C1 segment of cervical spinal cord (tissue), 14 donors: ENCODE results near the gene CCL17.
"Not testable (repeated sequence)": the region's sequence is repeated elsewhere in the genome, so short reads cannot be mapped to it uniquely, and the experiment has no call there.

ENCODE experiments used
- DNase-seq, 14 donors: peaks; one replicate each; lab custom pipeline; 2025; lab: John Stamatoyannopoulos, UW

CCL17 gene

DNA sequence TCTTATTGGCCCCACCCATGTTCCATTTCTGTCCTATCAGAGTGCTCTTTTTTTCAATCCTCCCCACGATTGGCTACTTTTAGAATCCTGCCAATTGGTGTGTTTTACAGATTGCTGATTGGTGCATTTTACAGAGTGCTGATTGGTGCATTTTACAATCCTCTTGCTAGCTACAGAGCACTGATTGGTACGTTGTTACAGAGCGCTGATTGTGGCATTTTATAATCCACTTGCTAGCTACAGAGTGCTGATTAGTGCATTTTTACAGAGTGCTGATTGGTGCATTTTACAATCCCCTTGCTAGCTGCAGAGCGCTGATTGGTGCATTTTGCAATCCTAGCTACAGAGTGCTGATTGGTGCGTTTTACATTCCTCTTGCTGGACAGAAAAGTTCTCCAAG lies 9.5 kb upstream of the CCL17 start:
- DNase-seq = no peak

DNA sequence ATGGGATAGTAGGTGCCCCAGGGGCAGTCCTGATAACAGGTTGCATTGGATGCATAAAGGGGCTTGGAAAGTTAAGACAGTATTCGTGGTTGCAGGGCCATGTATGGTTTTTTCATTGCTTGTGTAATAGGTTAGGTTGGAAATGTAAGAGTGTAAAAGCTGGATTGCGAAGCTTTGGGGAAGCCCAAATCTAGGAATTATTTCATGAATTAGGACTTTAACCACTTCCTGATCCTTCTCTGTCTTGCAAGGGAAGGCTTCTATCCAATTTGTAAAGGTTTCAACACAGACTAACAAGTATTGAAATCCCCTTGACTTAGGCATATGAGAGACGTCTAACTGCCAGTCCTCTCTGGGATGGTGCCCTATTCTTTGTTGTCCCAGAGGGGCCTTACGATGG lies 7.8 kb upstream of the CCL17 start:
- no peak for DNase-seq

DNA sequence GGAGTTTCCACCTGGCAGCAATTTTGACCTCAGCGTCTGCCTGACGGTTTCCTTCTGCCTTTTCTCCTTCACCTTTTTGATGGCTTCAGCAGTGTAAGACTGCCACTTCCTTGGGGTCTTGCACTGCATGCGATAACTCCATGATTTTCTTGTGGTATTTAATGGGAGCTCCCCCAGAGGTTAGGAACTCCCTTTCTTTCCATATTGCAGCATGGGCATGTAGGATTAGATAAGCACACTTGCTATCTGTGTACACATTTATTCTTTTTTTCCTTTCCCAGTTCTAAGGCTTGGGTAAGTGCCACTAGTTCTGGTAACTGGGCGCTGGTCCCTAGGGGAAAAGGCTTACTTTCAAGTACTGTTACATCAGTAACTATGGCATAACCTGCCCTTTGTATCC lies 7.1 kb upstream of the CCL17 start:
- DNase-seq = not testable (repeated sequence)

DNA sequence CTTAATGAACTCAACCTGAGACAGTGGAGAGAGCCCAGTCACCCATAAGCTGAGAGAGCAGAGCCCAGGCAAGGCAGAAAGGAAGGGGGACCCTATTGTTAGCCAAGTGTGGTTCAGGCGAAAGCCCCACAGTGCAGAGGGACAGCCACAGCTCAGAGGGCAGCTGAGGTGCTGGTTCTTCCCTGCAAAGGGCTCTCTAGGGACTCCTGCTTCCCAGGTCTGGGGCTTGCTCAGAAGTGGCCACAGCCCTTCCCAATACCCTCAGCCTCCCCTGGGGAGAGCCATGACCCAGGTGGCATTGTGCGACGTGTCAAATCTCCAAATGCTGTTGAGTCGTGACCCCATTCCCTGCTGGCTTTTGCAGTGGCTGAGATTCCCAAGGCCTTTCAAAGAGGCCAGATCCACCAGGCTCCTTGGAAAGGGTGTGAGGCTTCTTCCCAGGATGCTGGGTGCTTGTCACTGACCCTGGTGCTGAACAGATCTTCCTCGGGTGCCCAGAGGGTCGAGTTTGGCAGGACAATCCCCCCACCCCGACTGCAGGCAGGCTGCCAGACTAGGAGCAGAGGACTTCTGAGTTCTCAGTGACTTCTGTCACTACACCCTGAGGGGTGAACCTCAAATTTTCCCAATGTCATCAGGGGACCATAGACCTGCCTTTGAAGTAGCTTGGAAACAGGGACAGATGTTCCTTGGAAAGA lies 2.5 kb upstream of the CCL17 start:
- no peak for DNase-seq

DNA sequence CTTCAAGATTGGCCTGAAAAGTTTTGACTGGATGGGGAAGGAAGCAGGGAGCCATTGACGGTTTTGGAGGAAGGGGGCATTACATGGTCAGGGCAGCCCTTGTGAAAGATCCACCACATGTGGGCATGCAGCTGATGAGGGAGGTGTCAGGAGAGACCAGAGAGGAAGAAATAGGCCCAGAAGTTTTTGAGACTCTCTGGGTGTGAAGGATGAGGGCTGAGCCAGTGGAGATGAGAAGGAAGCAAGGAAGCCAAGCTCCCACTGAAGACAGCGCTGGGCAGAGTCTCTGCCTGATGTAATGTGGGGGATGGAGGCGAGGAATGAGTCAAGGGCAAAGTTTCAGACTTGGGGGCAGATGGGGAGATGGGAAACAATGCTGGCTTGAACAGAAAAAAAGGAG lies 530 bp downstream of the CCL17 start:
- no peak for DNase-seq

DNA sequence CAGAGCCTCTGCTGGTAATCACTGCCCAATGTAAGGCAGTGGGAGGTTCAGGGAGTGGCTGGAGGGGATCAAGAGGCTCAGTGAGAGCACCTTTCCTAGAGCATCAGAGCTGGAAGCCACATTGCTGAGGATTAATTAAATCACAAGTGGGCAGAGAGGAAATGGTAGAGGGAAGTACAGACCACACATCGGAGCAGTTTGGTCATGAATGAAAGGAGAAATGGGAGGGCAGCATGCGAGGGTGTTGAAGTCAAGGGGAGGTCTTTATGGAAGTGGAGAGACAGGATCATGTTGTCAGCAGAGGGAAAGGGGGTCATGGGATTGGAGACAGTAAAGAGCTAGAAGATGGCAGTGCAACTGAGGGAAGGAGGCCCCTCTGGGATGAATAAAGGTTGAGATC lies 2.3 kb downstream of the CCL17 start:
- DNase-seq = no peak

DNA sequence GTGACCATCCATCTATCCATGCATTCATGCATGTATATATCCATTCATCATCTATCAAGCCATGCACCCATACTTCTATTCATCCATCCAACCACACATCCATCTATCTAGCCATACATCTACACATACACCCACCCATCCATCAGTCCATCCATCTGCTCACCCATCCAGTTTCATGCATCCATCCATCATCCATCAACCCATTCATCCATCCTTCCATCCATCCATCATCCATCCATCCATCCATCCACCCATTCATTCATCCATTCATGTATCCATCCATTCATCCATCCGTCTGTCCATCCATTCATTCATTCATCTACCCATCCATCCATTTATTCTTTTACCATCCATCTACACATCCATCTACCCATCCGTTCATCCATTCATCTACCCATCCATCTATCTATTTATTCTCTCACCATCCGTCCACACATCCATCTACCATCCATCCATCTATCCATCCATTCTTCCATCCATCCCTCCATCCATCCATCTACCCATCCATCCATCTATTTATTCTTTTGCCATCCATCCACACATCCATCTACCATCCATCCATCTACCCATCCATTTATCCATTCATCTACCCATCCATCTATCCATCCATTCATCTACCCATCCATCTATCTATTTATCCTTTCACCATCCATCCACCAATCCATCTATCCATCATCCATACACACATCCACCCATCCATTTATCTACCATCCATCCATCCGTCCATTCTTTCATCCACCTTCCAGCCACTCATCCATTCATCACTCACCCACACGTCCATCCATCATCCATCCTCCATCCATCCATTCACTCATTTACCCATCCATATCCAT lies 3.2 kb downstream of the CCL17 start:
- DNase-seq = no peak

DNA sequence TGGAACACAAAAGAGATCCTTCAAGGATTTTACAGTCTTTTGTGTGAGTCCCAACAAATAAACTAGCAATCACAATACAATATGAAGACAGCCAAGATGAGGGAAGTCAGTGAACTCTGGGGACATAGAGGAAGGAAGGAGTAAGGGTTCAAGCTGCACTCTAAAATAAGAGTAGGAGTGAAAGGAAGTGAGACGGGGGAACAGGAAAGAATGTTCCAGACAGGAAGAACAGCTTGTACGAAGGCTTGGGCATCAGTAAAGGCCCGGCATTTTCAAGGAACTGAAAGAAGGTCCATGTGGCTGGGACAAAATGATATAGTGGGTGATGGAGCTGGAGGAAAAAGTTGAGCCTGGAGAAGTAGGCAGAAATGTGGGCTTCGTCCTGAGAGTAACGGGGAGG lies 4.5 kb downstream of the CCL17 start:
- DNase-seq = no peak

DNA sequence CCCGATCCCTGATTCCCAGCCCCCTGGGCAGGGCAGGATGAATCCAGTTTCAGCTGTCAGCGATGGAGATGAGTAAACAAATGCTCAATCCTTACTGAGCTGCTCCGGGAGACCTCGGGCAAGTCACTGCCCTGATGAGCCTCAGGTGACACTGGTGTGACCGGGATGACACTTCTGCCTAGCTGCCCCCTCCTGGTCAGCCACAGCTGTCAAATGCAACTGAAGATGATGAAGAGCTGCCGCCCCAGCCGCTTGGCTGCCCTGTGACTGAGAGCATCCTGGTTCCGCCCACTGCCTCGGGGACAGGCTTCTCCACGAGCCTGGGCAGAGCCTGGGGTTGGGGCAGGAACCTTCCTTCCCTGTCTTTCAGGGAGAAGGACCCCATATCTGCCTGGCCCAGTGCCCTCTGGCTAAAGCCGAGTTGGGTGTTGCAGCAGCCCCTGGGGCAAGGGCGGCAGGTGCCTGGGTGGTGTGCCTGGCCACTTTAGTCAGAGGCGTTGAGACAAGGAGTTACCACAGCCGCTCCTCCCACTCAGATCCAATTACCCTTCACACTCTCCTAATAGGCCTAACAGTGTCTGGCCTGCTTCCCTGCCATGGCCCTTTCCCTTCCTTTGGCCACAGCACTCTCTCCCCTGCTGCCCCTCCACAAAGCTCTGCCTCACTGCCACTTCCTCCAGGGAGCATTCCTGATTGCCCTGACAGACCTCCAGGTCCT lies 5.5 kb downstream of the CCL17 start:
- DNase-seq = no peak

DNA sequence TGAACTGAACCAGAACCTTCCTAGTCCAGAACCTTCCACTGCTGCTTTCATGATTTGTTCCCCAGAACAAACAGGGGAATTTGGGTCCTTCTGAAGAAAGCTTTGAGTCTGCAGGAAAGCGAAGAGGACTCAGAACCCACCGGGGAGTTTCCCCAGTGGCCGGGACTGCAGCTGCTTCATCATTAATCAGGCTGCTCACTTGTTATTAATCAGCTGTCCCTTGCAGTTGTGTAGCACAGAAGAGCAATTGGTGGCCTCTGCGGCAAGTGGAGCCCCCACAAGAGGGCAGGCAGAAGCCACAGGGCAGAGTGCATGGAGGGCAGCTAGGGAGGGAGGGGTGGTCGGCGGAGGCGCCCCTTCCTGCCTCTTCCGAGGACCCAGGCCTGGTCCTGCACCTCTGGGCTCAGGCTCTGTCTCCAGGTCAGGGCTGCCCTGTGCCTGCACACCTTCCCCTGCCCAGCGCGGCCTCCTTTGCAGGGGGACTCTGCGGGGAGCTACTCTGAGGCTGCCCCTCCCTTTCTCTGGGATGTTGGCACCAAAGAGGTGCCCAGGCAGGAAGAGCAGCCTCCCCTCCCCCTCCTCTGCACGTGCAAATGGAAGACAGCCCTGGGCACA lies 6.9 kb downstream of the CCL17 start:
- no peak for DNase-seq

DNA sequence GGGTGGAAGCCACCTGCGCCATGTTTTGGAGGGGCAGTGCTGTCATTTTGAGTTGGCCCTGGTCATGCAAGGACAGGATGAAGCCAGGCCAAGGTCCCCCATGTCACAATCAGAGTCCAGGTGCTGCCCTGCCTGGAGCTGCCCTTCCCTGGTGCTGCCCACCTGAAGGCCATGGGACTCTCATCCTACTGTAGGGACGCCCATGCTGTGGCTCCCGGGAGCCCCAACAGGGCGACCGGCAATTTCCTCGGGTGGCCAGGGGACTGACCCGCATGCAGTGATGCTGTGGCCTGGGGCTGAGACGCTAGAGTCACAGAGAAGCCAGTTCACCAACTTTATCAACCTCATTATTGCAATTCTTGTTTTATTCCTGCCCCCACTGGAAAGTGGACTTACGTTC lies 8.0 kb downstream of the CCL17 start:
- no peak for DNase-seq

DNA sequence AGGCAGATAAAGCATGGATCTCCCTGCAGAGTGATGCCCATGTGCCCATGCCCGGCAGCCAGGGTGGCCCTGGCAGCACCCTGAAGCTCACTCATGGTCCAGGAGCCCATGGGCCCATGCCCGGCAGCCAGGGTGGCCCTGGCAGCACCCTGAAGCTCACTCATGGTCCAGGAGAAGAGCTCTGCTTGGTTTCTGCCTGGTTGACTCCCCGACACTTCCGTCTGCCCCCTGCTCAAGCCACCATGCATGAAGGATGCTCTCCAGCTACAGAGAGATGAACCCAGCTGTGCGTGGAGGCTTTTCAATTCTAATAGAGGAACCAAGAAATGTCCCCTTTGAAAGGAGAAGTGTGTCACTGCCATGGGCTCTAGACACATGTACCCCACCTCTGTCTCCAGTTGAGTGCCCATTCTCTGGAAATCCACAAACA lies 8.7 kb downstream of the CCL17 start:
- DNase-seq = no peak

DNA sequence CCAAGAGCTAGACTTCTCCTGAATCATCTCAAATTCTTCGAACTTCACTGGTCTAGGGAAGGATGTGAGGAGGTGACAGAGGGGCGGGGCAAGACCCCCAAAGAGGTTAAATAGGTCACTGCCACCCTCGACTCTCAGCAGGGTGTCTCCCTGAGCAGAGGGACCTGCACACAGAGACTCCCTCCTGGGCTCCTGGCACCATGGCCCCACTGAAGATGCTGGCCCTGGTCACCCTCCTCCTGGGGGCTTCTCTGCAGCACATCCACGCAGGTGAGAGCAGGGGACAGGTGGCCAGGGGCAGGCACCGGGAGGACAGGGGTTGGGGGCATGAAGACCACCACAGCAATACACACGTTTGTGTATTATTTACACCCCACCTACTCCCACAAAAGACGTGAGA lies 9.2 kb downstream of the CCL17 start:
- DNase-seq = no peak

DNA sequence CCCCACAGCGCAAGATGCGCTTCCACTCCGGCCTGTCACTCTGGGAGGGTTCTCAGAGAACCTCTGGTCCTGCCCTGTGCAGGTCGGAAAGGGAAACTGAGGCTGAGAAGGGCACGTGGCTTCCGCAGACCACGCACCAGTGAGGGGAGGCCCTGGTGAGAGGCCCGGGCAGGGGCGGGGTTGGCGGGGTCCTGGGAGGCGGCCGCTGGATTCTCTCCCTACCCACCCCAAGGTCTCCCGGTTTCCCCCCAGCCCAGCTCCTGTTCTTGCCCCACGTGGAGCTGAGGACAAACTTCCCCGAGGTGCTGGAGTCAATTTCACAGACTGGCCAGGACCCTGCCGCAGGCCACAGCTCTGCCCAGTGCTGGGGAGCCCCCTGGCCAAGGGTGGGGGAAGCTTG lies 11.5 kb downstream of the CCL17 start:
- DNase-seq = no peak

DNA sequence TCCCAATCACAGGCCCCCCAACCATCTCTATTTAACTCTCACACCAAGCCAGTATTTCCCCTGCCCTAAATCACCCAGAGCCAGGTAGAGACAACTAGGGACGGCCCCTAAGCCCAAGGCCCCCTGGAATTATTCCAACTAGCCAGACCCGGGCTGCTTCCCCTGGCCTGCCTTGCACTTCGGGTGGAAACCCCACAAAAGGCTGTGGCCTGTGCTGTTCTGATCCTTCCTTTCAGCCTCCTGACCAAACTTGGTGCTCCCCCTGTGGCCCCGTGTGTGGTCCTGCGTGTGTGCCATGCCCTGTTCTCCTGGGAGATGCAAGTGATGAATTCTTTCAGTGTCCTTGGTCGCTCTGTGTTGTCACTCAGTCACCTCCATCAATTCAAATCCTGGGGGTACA lies 14.9 kb downstream of the CCL17 start:
- no peak for DNase-seq

DNA sequence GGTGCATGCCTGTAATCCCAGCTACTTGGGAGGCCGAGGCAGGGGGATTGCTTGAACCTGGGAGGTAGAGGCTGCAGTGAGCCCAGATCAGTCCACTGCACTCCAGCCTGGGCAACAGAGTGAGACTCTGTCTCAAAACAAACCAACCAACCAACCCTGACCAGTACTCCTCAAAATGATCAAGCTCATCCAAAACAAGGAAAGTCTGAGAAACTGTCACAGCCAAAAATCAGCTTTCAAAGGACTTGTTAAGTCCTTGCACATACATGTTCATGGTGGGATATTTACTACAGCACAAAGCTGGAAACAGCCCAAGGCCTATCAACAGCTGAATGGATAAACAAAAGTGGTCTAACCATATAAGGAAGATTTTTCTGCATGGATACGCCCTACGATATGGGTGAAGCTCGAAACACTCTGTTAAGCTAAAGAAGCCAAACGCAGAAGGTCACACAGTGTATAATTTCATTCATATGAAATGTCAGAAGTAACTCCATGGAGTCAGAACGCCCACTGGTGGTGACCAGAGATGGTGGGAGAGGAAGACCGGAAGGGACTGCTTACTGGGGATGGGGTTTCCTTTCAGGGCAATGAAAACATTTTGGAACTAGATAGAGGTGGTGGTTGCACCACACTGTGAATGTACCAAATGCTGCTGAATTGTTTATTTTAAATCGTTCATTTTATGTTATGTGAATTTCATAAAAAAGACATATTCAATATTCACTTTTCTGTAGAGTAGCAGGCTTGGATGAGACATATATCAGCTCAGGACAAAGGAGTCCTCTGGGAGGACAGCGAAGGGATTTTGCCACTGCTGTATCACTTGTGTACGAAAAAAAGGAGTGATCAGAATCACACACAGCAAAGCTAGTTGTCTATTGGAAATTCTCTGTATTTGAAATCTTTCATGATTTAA lies 17.7 kb downstream of the CCL17 start:
- DNase-seq = no peak

DNA sequence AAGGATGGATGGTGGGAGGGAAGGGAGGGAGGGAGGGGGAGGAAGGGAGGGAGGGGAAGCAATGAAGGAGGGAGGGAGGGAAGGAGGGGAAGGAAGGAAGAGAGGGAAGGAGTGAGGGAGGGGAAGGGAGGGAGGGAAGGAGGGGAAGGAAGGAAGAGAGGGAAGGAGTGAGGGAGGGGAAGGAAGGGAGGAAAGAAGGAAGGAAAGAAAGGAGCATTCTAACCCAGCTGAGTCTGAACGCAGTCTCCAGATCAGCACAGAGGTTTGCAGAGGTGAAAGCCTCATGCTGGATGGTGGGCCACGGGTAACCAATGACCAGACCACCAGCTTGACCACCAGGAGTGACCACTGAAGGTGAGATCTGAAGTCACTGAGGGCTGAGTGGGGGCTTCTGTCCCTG lies 18.6 kb downstream of the CCL17 start:
- DNase-seq = no peak

DNA sequence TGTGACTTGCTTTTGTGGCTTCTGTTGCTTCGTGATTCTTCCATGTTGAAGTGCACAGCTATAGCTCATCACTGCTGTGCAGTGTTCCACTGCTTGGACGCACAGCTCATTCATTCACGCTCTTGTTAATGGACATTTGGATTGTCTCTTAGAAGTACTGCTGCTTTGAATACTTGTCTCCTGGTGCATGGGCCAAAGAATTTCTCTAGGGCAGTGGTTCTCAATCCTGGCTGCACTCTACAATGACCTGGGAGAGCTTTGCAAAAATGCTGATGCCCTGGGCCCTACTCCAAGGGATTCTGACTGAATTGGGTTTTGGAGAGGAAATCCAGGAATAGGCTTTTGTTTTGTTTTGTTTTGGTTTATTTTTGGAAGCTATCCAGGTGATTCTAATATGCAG lies 20.0 kb downstream of the CCL17 start:
- peak in 1 of 14 donors; percentile 28 for DNase-seq

DNA sequence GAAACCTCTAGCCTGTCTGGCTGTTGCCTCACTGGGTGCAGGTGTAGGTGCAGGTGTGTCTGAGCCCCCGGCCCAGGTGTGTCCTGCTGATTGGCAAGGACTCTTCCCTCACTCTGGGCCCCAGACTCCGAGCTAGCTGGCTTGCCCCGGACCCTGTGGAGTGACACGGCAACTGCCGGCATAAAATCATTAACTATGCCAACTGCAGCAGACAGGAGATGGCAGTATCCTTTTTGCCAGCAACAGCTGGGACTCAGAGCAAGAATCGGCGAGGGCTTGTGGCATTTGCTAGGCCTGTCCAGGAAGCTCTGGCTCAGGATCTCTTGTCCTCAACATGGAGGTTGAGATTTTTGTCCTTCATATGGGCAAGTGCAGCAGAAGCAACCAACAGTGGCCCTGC lies 21.8 kb downstream of the CCL17 start:
- DNase-seq = no peak

DNA sequence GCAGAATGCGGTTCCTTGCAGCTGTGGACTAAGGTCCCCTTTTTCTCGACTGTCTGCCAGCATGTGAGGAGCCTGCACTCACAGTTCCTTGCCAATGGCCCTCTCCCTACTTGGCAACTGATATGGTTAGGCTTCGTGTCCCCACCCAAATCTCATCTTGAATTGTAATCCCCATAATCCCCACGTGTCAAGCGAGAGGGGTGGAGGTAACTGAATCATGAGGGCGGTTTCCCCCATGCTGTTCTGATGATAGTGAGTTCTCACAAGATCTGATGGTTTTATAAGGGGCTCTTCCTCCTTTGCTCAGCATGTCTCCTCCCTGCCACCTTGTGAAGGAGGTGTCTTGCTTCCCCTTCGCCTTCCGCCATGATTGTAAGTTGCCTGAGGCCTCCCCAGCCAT lies 22.7 kb downstream of the CCL17 start:
- no peak for DNase-seq

DNA sequence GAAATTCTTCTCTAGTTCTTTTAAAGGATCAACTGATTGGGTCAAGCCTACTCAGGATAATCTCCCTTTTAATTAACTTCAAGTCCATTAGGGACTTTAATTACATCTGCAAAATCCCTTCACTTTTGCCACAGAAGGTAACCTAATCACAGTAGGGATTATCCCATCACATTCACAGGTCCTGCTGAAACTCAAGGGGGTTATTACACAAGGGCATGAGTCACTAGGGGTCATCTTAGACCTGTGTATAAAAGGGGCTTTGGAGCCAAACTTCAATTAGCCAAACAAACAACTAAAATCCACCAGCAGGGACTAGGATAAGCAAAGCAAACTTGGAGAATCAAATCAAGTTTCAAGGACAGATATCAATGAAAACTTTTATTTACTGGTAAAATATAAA lies 23.3 kb downstream of the CCL17 start:
- no peak for DNase-seq
